OCI-LY7 (cell line): ENCODE data around the gene F2R.

Source experiments
- EZH2phosphoT487 ChIP-seq: fragments of 200-600 bp; sonication (generic); IDR thresholded peaks from 2 replicates; pipeline ENCODE4 v1.6.1; 2018; ENCODE audit warnings: low read depth, borderline replicate concordance, mild to moderate bottlenecking, mixed run types, antibody characterized with exemption, low read length, moderate library complexity, mixed read lengths
- TF ChIP-seq, protein P1 (sequence below): fragments of 200-600 bp; sonication (generic); conservative IDR thresholded peaks from 2 replicates; pipeline ENCODE4 v1.5.1; 2014; ENCODE audit warnings: mild to moderate bottlenecking, antibody characterized with exemption, low read length, moderate library complexity, mixed read lengths

DNA sequence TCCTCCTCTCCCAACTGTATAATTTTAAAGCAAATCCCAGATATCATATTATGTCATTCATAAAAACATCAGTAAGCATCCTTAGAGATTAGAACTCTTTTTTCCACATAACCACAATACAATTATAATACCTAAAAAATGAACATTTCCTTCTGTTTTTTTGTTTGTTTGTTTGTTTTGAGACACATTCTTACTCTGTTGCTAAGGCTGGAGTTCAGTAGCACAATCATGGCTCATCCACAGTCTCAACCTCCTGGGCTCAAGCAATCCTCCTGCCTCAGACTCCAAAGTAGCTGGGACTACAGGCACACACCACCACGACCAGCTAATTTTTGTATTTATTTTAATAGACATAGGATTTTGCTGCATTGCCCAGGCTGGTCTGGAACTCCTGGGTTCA, 8.0 kb downstream of the F2R start:
- TF ChIP-seq, protein P1, sequence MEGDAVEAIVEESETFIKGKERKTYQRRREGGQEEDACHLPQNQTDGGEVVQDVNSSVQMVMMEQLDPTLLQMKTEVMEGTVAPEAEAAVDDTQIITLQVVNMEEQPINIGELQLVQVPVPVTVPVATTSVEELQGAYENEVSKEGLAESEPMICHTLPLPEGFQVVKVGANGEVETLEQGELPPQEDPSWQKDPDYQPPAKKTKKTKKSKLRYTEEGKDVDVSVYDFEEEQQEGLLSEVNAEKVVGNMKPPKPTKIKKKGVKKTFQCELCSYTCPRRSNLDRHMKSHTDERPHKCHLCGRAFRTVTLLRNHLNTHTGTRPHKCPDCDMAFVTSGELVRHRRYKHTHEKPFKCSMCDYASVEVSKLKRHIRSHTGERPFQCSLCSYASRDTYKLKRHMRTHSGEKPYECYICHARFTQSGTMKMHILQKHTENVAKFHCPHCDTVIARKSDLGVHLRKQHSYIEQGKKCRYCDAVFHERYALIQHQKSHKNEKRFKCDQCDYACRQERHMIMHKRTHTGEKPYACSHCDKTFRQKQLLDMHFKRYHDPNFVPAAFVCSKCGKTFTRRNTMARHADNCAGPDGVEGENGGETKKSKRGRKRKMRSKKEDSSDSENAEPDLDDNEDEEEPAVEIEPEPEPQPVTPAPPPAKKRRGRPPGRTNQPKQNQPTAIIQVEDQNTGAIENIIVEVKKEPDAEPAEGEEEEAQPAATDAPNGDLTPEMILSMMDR = no peak
- TF ChIP-seq EZH2phosphoT487 = no peak
